GM03348 (cell line): ENCODE measurements around the gene SDHB.

Experiments
- DNase-seq: peaks from one replicate; pipeline ENCODE4 v3.0.0; 2012; ENCODE audit warnings: low spot score

The SDHB gene

GRCh38 chr1:16969057-16969611 is 84.7 kb downstream of the SDHB start:
- no peak for DNase-seq
